Measurements from ENCODE around the gene HECTD1. TPM values are rescaled to one million over a fixed set of nuclear protein-coding genes. Genes with fewer than 3 reads are reported as not detected.

HECTD1 gene
- total RNA-seq, 3 donors from 2014 or later (not counting 1 experiment from before 2014, with no cell fraction given), result 162 to 202 (median 179) TPM

DNA sequence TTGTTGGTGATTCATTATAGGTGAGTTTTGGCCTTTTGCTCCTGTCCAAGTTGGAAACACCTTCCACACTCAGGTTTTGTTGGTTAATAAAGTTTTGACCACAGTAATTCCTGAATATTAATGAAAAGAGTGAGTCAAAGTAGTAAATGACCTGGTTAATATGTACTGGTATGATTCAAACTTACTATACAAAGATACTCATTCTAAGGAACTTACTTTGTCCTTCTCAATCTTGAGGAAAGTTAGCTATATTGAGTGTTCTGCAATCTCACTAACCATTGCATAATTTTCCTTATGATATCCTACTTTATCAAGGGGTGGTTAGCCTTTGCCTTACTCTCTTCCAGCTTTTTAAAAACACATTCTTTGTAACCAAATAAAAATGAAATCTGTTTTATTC is 20.9 kb upstream of the HECTD1 start:
- TF ChIP-seq, protein P1, sequence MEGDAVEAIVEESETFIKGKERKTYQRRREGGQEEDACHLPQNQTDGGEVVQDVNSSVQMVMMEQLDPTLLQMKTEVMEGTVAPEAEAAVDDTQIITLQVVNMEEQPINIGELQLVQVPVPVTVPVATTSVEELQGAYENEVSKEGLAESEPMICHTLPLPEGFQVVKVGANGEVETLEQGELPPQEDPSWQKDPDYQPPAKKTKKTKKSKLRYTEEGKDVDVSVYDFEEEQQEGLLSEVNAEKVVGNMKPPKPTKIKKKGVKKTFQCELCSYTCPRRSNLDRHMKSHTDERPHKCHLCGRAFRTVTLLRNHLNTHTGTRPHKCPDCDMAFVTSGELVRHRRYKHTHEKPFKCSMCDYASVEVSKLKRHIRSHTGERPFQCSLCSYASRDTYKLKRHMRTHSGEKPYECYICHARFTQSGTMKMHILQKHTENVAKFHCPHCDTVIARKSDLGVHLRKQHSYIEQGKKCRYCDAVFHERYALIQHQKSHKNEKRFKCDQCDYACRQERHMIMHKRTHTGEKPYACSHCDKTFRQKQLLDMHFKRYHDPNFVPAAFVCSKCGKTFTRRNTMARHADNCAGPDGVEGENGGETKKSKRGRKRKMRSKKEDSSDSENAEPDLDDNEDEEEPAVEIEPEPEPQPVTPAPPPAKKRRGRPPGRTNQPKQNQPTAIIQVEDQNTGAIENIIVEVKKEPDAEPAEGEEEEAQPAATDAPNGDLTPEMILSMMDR (IDR thresholded peaks at IDR 0.05), result no peak
- Mint-ChIP-seq H3K27me3 (ENCODE audit: low read depth in 2 of 2) (peaks cover 0 to 2% of the 10 kb centered on the region in 2 donors), H3K9me3 (no peaks in the 10 kb centered on the region)

DNA sequence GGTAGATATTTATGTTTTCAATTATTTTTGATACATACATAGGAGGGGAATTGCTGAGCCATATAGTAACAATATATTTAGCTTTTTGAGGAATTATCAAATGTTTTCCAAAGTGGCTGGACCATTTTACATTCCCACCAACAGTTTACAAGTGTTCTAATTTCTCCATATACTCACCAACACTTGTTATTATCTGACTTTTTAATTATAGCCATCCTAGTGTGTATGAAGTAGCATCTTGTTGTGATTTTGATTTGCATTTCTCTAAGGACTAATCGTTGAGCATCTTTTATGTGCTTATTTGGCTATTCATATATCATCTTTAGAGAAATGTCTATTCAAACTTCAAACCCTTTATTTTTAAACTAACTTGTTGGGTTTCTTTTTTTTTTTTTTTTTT is 17.2 kb upstream of the HECTD1 start:
- Mint-ChIP-seq H3K27ac (no peak overlapping the region), H3K4me3 (no peak overlapping the region), H3K27me3 (ENCODE audit: low read depth in 2 of 2) (peaks cover 0 to 6% of the 10 kb centered on the region in 2 donors), H3K4me1 (no peaks in the 10 kb centered on the region), H3K9me3 (no peaks in the 10 kb centered on the region), H3K36me3 (no peaks in the 10 kb centered on the region)
- no peak for ATAC-seq
- Histone ChIP-seq H3K4me3 (ENCODE audit: low read length) (no peak overlapping the region), H3K27ac (ENCODE audit: low read length) (no peak overlapping the region), H3K9me3 (ENCODE audit: control insufficient read depth, insufficient read depth, low read length) (no peaks in the 10 kb centered on the region), H3K27me3 (ENCODE audit: control insufficient read depth, insufficient read depth, low read length) (no peaks in the 10 kb centered on the region), H3K36me3 (ENCODE audit: control insufficient read depth, insufficient read depth, low read length) (no peaks in the 10 kb centered on the region), H3K4me1 (ENCODE audit: control insufficient read depth, insufficient read depth, low read length) (no peaks in the 10 kb centered on the region)
- WGBS (ENCODE audit: insufficient coverage), result no CpG with 5 or more reads among the region's 1 CpG
- DNase-seq, result no peak
- intact Hi-C loops (cut with micrococcal nuclease), result no loop called here
- TF ChIP-seq, protein P1 (IDR thresholded peaks at IDR 0.05), result no peak

More for the DNA sequence above, 20.9 kb upstream of the HECTD1 start:
- no peaks in the 10 kb centered on the region for H3K27me3 ChIP-seq (ENCODE audit: control insufficient read depth, insufficient read depth, low read length)
- no peak overlapping the region for H3K4me3 ChIP-seq (ENCODE audit: low read length)
- no peak overlapping the region for H3K27ac Mint-ChIP-seq
- no peaks in the 10 kb centered on the region for H3K36me3 Mint-ChIP-seq
- no peaks in the 10 kb centered on the region for H3K4me1 Mint-ChIP-seq
- H3K4me3 Mint-ChIP-seq, result no peak overlapping the region
- no peaks in the 10 kb centered on the region for H3K4me1 ChIP-seq (ENCODE audit: control insufficient read depth, insufficient read depth, low read length)
- no peaks in the 10 kb centered on the region for H3K9me3 ChIP-seq (ENCODE audit: control insufficient read depth, insufficient read depth, low read length)
- ATAC-seq (no peak), DNase-seq (no peak)
- H3K36me3 ChIP-seq (ENCODE audit: control insufficient read depth, insufficient read depth, low read length), result no peaks in the 10 kb centered on the region
- intact Hi-C loops (cut with micrococcal nuclease), result no loop called here
- no peak overlapping the region for H3K27ac ChIP-seq (ENCODE audit: low read length)

DNA sequence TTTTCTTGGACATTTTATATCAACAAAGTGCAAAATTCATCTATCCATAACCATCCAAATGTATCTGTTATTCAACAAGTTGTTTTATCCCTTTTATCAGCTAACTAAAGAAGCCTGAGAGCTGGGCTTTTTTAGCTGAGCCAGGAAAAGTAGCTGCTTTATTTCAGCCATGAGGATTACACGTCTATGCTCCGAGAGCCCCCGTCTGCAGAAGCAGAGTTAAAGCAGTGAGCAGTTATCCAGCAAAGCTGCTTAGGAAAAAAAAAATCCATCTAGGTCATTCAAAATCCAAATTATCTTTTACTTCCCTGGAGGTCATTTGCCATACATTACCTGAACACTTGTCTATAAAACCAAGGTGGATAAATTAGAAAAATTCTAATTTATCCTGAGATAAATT is 15.7 kb upstream of the HECTD1 start:
- Mint-ChIP-seq H3K4me1 (no peaks in the 10 kb centered on the region), H3K9me3 (no peaks in the 10 kb centered on the region), H3K36me3 (no peaks in the 10 kb centered on the region), H3K27me3 (ENCODE audit: low read depth in 2 of 2) (peaks cover 0 to 6% of the 10 kb centered on the region in 2 donors), H3K27ac (no peak overlapping the region), H3K4me3 (no peak overlapping the region)
- Histone ChIP-seq H3K9me3 (ENCODE audit: control insufficient read depth, insufficient read depth, low read length) (no peaks in the 10 kb centered on the region), H3K36me3 (ENCODE audit: control insufficient read depth, insufficient read depth, low read length) (no peaks in the 10 kb centered on the region), H3K27me3 (ENCODE audit: control insufficient read depth, insufficient read depth, low read length) (no peaks in the 10 kb centered on the region), H3K4me3 (ENCODE audit: low read length) (no peak overlapping the region), H3K27ac (ENCODE audit: low read length) (no peak overlapping the region), H3K4me1 (ENCODE audit: control insufficient read depth, insufficient read depth, low read length) (no peaks in the 10 kb centered on the region)
- ATAC-seq (no peak), DNase-seq (no peak)
- intact Hi-C loops (cut with micrococcal nuclease), result no loop called here
- WGBS (ENCODE audit: insufficient coverage), result 93% methylated on average over 3 of the region's 3 CpGs
- TF ChIP-seq, protein P1 (IDR thresholded peaks at IDR 0.05), result no peak

DNA sequence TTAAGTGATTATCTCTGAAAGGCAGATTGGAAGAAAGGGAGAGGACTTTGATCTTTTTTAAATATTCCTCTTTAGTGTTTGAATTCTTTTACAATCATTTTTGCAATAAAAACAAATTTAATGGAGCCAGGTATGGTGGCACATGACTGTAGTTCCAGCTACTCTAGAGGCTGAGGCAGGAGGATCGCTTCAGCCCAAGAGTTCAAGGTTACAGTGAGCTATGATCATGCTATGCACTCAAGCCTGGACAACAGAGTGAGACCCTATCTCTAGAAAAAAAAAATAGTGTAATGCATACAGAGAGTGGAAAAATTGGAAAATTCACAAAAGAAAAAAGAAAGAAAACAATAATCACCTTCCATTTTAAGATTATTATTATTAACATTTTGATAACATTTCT is 15.2 kb upstream of the HECTD1 start:
- intact Hi-C loops (cut with micrococcal nuclease), result no loop called here
- no peaks in the 10 kb centered on the region for H3K36me3 Mint-ChIP-seq
- H3K36me3 ChIP-seq (ENCODE audit: control insufficient read depth, insufficient read depth, low read length), result no peaks in the 10 kb centered on the region
- DNase-seq, result no peak
- no peak overlapping the region for H3K27ac Mint-ChIP-seq
- no peak overlapping the region for H3K27ac ChIP-seq (ENCODE audit: low read length)
- no peaks in the 10 kb centered on the region for H3K9me3 Mint-ChIP-seq
- 100% methylated on average over 1 of the region's 1 CpG for WGBS (ENCODE audit: insufficient coverage)
- no peaks in the 10 kb centered on the region for H3K4me1 Mint-ChIP-seq
- TF ChIP-seq, protein P1 (IDR thresholded peaks at IDR 0.05), result no peak
- no peaks in the 10 kb centered on the region for H3K27me3 ChIP-seq (ENCODE audit: control insufficient read depth, insufficient read depth, low read length)
- H3K4me3 Mint-ChIP-seq, result no peak overlapping the region
- peaks cover 0 to 6% of the 10 kb centered on the region in 2 donors for H3K27me3 Mint-ChIP-seq (ENCODE audit: low read depth in 2 of 2)
- H3K4me3 ChIP-seq (ENCODE audit: low read length), result no peak overlapping the region
- ATAC-seq, result no peak
- H3K4me1 ChIP-seq (ENCODE audit: control insufficient read depth, insufficient read depth, low read length), result no peaks in the 10 kb centered on the region
- no peaks in the 10 kb centered on the region for H3K9me3 ChIP-seq (ENCODE audit: control insufficient read depth, insufficient read depth, low read length)
